Upper lobe of left lung (tissue), 6 donors: Measurements from ENCODE around the gene ABLIM2. TPM values are rescaled to one million over a fixed set of nuclear protein-coding genes. Genes with fewer than 3 reads are reported as not detected.

Experiments
- ATAC-seq, 2 donors: fragments of 200-7000 bp; cut with Tn5 transposase; one replicate each; pipeline ENCODE4 v1.9.1; 2022; ENCODE audit warnings: mild to moderate bottlenecking in 2 of 2, moderate library complexity in 2 of 2; ENCODE audit not compliant: low FRiP score in 2 of 2
- DNase-seq, 2 donors: peaks; one replicate each; pipeline ENCODE4 v3.0.0-alpha.2; 2019 to 2020
- H3K27ac ChIP-seq, 4 donors: fragments of 200-600 bp; sonication (generic); one replicate each; pipeline ENCODE4 v1.5.1; 2016 to 2019
- H3K27me3 ChIP-seq, 4 donors: fragments of 200-600 bp; sonication (generic); one replicate each; pipeline ENCODE4 v1.5.1; 2017 to 2019
- H3K36me3 ChIP-seq, 4 donors: fragments of 200-600 bp; sonication (generic); one replicate each; pipeline ENCODE4 v1.5.1; 2016 to 2019
- H3K4me1 ChIP-seq, 4 donors: fragments of 200-600 bp; sonication (generic); one replicate each; pipeline ENCODE4 v1.5.1; 2018 to 2019
- H3K4me3 ChIP-seq, 4 donors: fragments of 200-600 bp; sonication (generic); one replicate each; pipeline ENCODE4 v1.5.1; 2017 to 2019; ENCODE audit warnings: mild to moderate bottlenecking in 2 of 4, moderate library complexity in 1 of 4
- H3K9me3 ChIP-seq, 4 donors: fragments of 200-600 bp; sonication (generic); one replicate each; pipeline ENCODE4 v1.5.1; 2018 to 2019
- CTCF ChIP-seq, 6 experiments: fragments of 450-650 bp in 4 of 6; fragments of 200-600 bp in 2 of 6; sonication (generic) in 2 of 6; IDR thresholded peaks; one replicate each; pipeline ENCODE4 v1.5.1; 2016 to 2019; ENCODE audit warnings: antibody characterized with exemption in 6 of 6
- EP300 ChIP-seq, 4 donors: sonication (generic); formaldehyde crosslinking; IDR thresholded peaks; one replicate each; pipeline ENCODE4 v1.5.1; 2017; ENCODE audit warnings: antibody characterized with exemption in 4 of 4, control low read depth in 2 of 4
- POLR2A ChIP-seq, 4 donors: fragments of 450-650 bp; IDR thresholded peaks; one replicate each; pipeline ENCODE4 v1.5.1; 2016 to 2017; ENCODE audit warnings: antibody characterized with exemption in 4 of 4, mild to moderate bottlenecking in 2 of 4
- POLR2AphosphoS5 ChIP-seq, 2 donors: sonication (generic); formaldehyde crosslinking; IDR thresholded peaks; one replicate each; pipeline ENCODE4 v1.5.1; 2017; ENCODE audit warnings: antibody characterized with exemption in 2 of 2
- WGBS, 2 donors: methylation state at CpG; one replicate each; pipeline ENCODE4 v1.1.5; 2017 to 2018; 5-methylcytosine and 5-hydroxymethylcytosine counted together
- total RNA-seq, 6 donors: library from RNA; depleted of rRNA in 4 of 6; stranded (reverse); fragments of >200 nt in 4 of 6; gene quantifications; one replicate each; pipeline versions ENCODE4 v1.1.0 to v1.2.1, GENCODE V29; 2016 to 2021
- donor health status: DM: no; HTN: no; CAD: no; lungs with moderate emphysema.
- donor health status: DM: no; HTN: yes; CAD: no; lungs with severe emphysema.

Gene ABLIM2
- total RNA-seq, 6 donors from 2014 or later: 3.6 to 36.9 (median 8.1) TPM

DNA sequence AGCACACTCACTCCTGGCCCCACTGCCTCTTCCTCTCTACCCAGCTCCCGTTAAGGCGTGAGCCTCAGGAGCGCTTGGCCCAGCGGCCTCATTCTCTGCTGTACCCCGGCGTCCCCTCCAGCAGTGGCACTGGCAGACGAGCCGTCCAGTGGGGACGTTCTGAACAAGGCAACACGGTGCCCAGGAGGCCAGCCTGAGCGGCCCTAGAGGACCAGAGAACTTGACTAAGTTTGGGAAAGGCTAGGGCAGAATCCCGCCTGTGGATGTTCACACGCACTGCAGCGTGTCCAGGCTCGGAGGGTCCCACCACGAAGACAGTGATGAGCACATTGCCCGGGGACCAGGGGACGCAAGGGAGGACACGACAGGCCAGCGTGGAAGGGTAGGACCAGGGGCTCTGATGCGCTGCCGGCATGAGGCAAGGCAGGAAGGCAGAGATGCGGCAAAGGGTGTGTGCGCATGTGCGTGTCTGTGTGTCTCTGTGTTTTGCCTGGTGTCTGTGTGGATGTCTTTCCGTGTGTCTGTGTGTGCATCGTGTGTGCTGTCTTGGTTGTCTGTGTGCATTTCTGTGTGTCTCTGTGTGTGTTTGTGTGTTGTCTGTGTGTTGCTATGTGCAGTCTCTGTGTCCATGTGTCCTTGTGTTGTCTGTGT is 89.4 kb downstream of the ABLIM2 start:
- TF ChIP-seq POLR2AphosphoS5 (IDR thresholded peaks at IDR 0.05): no peak
- TF ChIP-seq POLR2A (IDR thresholded peaks at IDR 0.05): no peak
- no peak for TF ChIP-seq EP300 (IDR thresholded peaks at IDR 0.05)
- Histone ChIP-seq H3K4me3 (no peak overlapping the region), H3K4me1 (no peaks in the 10 kb centered on the region), H3K27ac (no peak overlapping the region), H3K36me3 (no peaks in the 10 kb centered on the region), H3K9me3 (peaks cover 0 to 10% (median 6%) of the 10 kb centered on the region in 4 donors), H3K27me3 (no peaks in the 10 kb centered on the region)
- ATAC-seq (peak in 1 of 2 donors; percentile 5), DNase-seq (no peak)
- 88 to 92% methylated on average over 22 to 27 of the region's 27 CpGs for WGBS, 2 donors

DNA sequence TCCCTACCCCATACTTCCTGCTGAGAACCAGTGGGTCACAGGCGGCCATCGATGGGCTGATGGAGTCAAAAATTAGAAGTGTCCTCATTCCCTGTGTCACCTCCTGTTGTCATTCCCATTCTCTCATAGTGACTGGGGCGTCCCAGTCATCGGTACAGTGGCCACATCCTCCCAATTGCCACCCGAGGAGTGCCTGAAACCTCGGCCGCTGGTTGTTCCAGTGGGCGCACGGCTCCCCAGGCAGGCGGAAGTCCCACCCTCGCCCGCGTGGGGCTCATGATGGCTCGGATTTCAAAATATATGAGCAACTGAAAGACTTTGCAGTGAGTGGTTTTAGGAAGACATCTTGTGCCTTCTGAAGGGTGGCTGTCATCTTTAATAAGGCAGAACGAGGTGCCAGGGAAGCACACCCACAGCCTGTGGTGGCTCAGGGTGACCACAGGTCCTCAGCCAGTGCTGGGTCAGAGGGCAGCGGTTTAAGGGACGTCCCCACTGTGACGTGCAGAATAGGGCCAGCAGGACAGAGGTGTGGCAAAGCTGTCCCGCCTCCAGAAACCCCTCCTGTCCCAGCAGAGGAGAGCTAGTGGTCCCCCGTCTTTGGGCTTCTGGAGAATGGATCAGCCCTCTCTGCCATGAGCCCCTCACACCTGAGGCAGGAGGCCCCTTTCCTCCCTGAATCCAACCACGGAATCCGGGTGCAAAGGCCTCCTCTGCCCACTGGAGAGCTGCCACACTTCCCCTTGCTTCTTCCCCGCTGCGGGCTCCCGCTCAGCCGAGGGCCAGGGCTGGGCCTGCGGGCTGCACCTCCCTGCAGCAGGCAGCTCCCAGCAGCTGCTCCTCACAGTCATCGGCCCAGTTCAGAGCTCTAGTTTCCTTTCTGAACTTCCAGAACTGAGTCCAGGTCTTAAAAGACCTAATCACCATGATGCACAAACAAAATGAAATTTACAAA is 90.4 kb downstream of the ABLIM2 start:
- Histone ChIP-seq H3K9me3 (peaks cover 0 to 19% (median 16%) of the 10 kb centered on the region in 4 donors), H3K27ac (no peak overlapping the region), H3K4me1 (no peaks in the 10 kb centered on the region), H3K27me3 (no peaks in the 10 kb centered on the region), H3K36me3 (no peaks in the 10 kb centered on the region), H3K4me3 (no peak overlapping the region)
- DNase-seq (no peak), ATAC-seq (no peak)
- TF ChIP-seq CTCF (IDR thresholded peaks at IDR 0.05): no peak
- no peak for TF ChIP-seq POLR2A (IDR thresholded peaks at IDR 0.05)
- TF ChIP-seq EP300 (IDR thresholded peaks at IDR 0.05): no peak
- no peak for TF ChIP-seq POLR2AphosphoS5 (IDR thresholded peaks at IDR 0.05)
- 83% methylated on average over 14 to 28 of the region's 28 CpGs for WGBS, 2 donors

DNA sequence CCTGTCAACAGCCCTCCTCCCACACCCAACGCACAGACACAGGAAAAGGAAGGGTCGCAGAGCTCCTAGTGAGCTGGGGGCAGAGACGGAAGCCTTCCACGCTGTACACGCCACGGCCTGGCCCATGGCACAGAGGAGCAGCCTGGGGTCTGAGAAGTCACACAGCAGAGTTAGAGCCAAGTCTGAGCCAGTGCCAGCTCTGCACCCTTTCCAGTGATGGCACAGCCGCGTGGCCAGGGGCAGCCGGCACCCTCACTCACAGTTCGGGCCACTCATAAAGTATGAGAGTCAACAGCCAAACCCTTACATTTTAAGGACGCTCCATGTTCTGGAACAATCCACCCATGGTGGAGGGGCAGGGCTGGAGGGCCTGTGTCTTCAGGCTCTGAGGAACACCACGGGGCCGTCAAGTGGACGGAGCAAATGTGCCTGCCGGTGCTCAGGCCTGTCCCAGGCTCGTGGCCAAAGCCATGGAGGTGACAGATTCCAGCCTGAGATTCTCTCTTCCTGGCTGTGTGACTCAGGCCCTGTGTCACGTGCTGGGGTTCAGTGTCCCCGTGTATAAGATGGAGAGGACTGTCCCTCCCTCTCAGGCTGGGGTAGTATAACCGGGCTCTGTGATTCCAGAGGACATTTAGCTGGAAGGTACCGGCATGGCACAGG is 91.2 kb downstream of the ABLIM2 start:
- no peaks in the 10 kb centered on the region for H3K27me3 ChIP-seq
- ATAC-seq: no peak
- no peaks in the 10 kb centered on the region for H3K4me1 ChIP-seq
- 85 to 94% methylated on average over 15 to 20 of the region's 20 CpGs for WGBS, 2 donors
- no peak overlapping the region for H3K4me3 ChIP-seq
- DNase-seq: no peak
- H3K27ac ChIP-seq: no peak overlapping the region
- H3K9me3 ChIP-seq: peaks cover 0 to 20% (median 18%) of the 10 kb centered on the region in 4 donors
- no peaks in the 10 kb centered on the region for H3K36me3 ChIP-seq
- TF ChIP-seq CTCF (IDR thresholded peaks at IDR 0.05) (no peak), POLR2A (IDR thresholded peaks at IDR 0.05) (no peak), EP300 (IDR thresholded peaks at IDR 0.05) (no peak), POLR2AphosphoS5 (IDR thresholded peaks at IDR 0.05) (no peak)

DNA sequence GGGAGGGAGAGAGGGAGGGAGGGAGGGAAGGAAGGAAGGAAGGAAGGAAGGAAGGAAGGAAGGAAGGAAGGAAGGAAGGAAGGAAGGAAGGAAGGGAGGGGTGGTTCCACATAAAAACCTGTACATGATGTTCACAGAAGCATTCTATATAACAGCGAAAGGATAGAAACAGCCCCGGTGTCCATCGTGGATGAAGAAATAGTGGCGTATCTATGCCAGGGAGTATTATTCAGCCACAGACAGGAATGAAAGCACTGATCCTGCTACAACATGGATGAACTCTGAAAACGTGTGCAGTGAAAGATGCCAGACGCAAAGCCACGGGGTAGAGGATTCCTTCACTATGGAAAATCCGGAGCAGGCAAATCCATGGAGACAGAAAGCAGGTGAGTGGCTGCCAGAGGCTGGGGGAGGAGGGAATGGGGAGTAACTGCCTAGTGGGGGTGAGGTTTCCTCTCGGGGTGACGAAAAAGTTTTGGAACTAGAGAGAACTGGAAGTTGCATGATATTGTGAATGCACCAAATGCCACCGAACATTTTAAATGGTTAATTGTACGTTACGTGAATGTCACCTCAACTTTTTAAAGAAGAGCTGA is 92.2 kb downstream of the ABLIM2 start:
- no peaks in the 10 kb centered on the region for H3K36me3 ChIP-seq
- no peak overlapping the region for H3K4me3 ChIP-seq
- no peaks in the 10 kb centered on the region for H3K4me1 ChIP-seq
- ATAC-seq: no peak
- WGBS, 2 donors: 89 to 93% methylated on average over 13 of the region's 13 CpGs
- no peak overlapping the region for H3K27ac ChIP-seq
- no peaks in the 10 kb centered on the region for H3K27me3 ChIP-seq
- no peak for DNase-seq
- peaks cover 0 to 20% (median 18%) of the 10 kb centered on the region in 4 donors for H3K9me3 ChIP-seq
- no peak for TF ChIP-seq EP300 (IDR thresholded peaks at IDR 0.05)
- TF ChIP-seq POLR2A (IDR thresholded peaks at IDR 0.05): no peak
- no peak for TF ChIP-seq POLR2AphosphoS5 (IDR thresholded peaks at IDR 0.05)
- TF ChIP-seq CTCF (IDR thresholded peaks at IDR 0.05): no peak
